Stimulated activated CD4-positive, alpha-beta T cell treated with anti-CD3 and anti-CD28 coated beads, Interleukin-1b, Interleukin-23, amount 100 ng/mL, for 48 hours (primary cell): ENCODE measurements around the gene MAD1L1.

Experiments used
- DNase-seq: peaks from one replicate; pipeline ENCODE4 v3.0.0-alpha.2; 2020

Gene MAD1L1

GRCh38 chr7:2241580-2242540 is 9.1 kb upstream of the MAD1L1 start, which contains the start of the genes MRM2 and NUDT1:
Gene MRM2 (minus strand): TSS chr7:2242205. CDS start chr7:2242169, 36 bp downstream.
Gene NUDT1 (plus strand): TSS chr7:2242226. CDS start chr7:2244575, 2,349 bp downstream.
- DNase-seq, result peak; percentile 75

GRCh38 chr7:2239242-2239641 is 6.5 kb upstream of the MAD1L1 start:
- DNase-seq, result no peak

- no peak for DNase-seq
These were observed 4.4 kb upstream of the MAD1L1 start for GRCh38 chr7:2237109-2237602.

DNA sequence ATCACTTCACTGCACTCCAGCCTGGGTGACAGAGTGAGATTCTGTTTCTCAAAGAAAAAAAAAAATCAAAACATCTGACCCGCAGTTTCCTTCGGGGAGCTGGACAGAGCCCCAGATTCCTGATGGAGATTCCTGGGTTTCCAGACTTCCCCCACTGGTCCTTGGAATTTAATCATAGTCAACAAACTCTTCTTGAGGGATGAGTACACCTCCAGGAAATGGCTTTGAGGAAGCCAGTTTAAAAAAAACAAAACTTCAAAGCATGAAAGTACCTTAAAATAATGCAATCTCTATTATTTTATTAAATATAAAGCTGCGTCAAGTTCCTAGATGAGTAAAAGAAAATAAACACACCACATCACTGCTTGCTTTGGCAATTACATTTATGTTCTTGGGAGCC is 1.2 kb upstream of the MAD1L1 start:
- no peak for DNase-seq

- no peak for DNase-seq
These were observed 566 bp downstream of the MAD1L1 start for GRCh38 chr7:2231992-2232765.

DNA sequence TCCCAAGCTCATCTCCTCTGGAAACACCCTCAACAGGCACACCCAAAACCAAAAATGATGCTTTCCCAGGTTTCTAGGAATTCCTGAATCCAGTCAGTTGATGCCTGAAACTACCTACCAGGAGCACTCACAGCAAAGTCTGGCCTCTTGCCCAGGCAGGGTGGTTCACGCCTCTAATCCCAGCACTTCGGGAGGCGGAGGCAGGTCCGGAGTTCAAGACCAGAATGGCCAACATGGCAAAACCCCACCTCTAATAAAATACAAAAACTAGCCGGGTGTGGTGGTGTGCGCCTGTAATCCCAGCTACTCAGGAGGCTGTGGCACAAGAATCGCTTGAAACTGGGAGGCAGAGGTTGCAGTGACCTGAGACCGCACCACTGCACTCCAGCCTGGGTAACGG is 1.9 kb downstream of the MAD1L1 start:
- DNase-seq, result no peak

- no peak for DNase-seq
These were observed 2.5 kb downstream of the MAD1L1 start for GRCh38 chr7:2230226-2230625.

DNA sequence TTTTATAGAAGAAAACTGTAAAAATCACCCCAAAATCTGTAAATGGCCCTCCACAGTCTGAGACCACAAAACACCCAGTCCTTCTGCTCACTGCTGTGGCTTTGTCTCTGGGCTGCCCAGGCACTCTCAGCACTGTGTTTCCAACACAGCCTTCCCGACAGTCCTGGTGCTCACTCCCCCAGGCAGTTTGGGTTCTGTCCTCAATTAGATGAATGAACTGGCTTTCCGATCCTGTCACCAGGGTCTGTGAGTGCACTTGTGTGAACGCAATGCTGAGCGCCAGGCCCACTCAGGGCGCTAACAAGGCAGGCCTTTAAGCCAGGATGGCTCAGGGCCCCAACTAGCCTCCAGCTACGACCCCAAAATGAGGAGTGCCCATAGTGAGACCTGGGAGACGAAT is 3.3 kb downstream of the MAD1L1 start:
- no peak for DNase-seq

DNA sequence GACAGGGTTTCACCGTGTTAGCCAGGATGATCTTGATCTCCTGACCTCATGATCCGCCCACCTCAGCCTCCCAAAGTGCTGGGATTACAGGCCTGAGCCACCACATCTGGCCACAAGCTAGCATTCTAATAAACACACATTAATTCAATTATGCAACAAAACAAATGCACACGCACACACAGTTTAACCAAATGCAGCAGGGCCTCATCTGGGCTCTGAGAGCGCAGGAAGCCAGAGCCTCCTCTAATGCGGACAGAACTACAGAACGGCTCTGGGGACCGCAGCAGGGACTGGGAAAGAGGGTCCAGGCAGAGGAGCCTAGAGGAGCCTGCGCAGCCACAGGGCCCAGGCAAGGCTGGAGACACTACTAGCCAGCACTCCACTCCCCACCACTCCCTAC is 3.8 kb downstream of the MAD1L1 start:
- DNase-seq, result no peak

- no peak for DNase-seq
These were observed 5.0 kb downstream of the MAD1L1 start for GRCh38 chr7:2227699-2228098.

DNA sequence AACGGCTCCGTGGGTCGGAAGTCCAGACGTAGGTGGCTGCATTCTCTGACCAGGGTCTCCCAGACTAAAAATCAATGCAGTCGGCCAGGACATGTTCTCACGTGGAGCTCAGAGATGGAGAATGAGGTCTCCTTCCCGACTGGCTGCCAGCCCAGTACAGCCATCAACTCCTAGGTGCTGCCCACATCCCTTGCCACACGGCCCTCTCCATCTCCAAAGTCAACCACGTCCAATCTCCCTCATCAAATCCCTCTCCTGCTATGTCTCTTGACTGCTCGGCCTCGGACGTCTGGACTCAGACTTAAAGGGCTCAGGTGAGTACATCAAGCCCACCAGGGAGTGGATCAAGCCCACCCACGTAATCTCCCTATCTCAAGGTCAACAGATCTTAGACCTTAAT is 6.9 kb downstream of the MAD1L1 start:
- no peak for DNase-seq

- no peak for DNase-seq
These were observed 7.4 kb downstream of the MAD1L1 start for GRCh38 chr7:2225336-2225735.

DNA sequence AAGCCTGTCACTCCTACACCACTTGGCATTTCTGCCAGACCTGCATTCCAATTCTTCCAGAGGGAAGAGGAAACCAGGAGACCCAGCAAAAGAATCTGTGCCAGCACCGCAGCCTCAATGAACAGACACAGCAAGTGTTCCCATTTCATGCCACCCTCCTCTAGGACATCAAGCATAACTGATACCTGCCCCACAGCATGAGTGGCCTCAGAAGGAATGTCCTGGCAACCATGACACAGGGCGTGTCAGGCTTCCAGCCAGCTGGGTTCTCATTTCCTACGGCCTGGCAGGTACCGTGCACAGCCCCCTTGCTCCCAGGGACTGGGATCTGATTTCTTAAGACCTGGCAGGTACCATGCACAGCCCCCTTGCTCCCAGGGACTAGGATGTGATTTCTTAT is 7.8 kb downstream of the MAD1L1 start:
- DNase-seq, result no peak

GRCh38 chr7:2224491-2224928 is 8.2 kb downstream of the MAD1L1 start:
- DNase-seq, result no peak

- DNase-seq, result no peak
These were observed 9.4 kb downstream of the MAD1L1 start for GRCh38 chr7:2223321-2223720.

GRCh38 chr7:2222516-2222915 is 10.2 kb downstream of the MAD1L1 start:
- no peak for DNase-seq

- DNase-seq, result no peak
These were observed 11.8 kb downstream of the MAD1L1 start for GRCh38 chr7:2220954-2221353.

- DNase-seq, result no peak
These were observed 12.2 kb downstream of the MAD1L1 start for GRCh38 chr7:2220506-2220905.

DNA sequence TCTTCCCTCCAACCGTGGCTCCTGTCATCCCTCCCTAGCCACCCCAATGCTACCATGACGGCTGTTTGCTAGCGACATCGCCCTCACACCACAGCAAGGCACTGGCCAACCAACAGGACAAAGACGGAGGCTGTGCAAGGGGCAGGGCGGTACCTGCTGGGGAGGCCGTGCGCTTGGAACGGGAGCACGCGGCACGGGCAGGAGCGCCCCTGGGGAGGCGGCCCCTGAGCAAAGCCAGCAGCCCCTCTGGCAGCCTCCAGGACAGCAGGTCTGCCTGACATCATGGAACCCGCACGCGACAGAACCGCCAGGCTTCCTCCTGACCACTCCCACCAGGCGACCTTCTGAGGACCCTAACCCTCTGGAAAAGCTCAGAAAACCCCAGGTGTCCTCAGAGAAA is 12.7 kb downstream of the MAD1L1 start:
- DNase-seq, result no peak

DNA sequence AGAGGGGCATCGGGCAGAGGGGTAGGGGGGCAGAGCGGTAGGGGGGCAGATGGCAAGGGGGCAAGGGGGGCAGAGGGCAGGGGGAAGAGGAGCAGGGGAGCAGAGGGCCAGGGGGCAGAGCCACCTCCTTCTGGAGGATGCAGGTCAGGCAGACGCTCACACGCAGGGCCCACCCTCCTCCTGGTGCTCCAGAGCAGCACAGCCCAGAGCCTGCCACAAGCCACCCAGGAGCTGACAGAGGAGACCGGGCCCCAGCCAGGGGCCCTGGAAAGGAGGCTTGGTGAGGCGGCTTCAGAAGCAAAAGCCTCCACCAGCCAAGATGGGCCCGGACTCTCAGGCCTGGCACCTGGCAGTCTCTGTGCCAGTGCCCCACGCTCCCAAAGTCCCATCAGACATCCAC is 13.1 kb downstream of the MAD1L1 start:
- DNase-seq, result no peak

GRCh38 chr7:2219136-2219535 is 13.6 kb downstream of the MAD1L1 start:
- no peak for DNase-seq

DNA sequence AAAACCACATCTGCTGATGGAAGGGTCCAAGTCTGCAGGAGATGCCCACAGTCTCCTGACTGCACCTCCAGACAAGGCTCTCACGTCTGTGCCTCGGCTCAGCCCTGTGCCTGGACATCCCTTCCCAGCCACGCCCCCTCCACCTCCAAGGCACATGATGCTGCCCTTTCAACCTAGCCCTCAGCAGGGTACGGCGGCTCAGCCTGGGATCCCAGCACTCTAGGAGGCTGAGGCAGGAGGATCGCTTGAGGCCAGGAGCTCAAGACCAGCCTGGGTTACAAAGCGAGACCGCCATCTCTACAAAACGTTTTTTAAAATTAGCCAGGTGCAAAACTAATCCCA is 14.3 kb downstream of the MAD1L1 start:
- no peak for DNase-seq

- DNase-seq, result no peak
These were observed 14.9 kb downstream of the MAD1L1 start for GRCh38 chr7:2217716-2218443.
